SK-N-SH treated with all-trans-retinoic acid at 6 μM for 48 hours (cell line): ENCODE results near the gene PRTFDC1.
A peak's percentile ranks its signal among the peaks of the same experiment; 100 is the strongest.

Experiments used
- ATAC-seq: fragments of 200-7000 bp; cut with Tn5 transposase; 3 replicates; pipeline ENCODE4 v1.9.1; 2020; ENCODE audit warnings: mild to moderate bottlenecking, moderate library complexity
- ARNTL ChIP-seq: fragments of 450-650 bp; formaldehyde crosslinking; IDR thresholded peaks from 2 replicates; pipeline ENCODE4 v1.5.0; 2020; ENCODE audit warnings: low read depth, mild to moderate bottlenecking, moderate library complexity, borderline replicate concordance
- BACH2 ChIP-seq: fragments of 250-450 bp; sonication (Bioruptor Pico); IDR thresholded peaks from 2 replicates; pipeline ENCODE4 v1.9.0; 2021; ENCODE audit warnings: mild to moderate bottlenecking, borderline replicate concordance
- CSDC2 ChIP-seq: fragments of 250-450 bp; sonication (Bioruptor Pico); IDR thresholded peaks from 2 replicates; pipeline ENCODE4 v1.5.0; 2020; ENCODE audit warnings: mild to moderate bottlenecking, moderate library complexity
- ESRRG ChIP-seq: fragments of 250-450 bp; sonication (Bioruptor Pico); IDR thresholded peaks from 2 replicates; pipeline ENCODE4 v1.6.1; 2021; ENCODE audit warnings: mild to moderate bottlenecking
- GLIS3 ChIP-seq: fragments of 250-450 bp; sonication (Bioruptor Pico); IDR thresholded peaks from 2 replicates; pipeline ENCODE4 v1.5.0; 2020; ENCODE audit warnings: mild to moderate bottlenecking, moderate library complexity
- ISL1 ChIP-seq: fragments of 250-450 bp; sonication (Bioruptor Pico); IDR thresholded peaks from 2 replicates; pipeline ENCODE4 v2.1.2; 2022; ENCODE audit warnings: mild to moderate bottlenecking, moderate library complexity
- OSR1 ChIP-seq: fragments of 250-450 bp; sonication (Bioruptor Pico); IDR thresholded peaks from 2 replicates; pipeline ENCODE4 v1.8.0; 2022; ENCODE audit warnings: moderate library complexity, mild to moderate bottlenecking, inconsistent platforms
- PPARA ChIP-seq: fragments of 250-450 bp; sonication (Bioruptor Pico); IDR thresholded peaks from 2 replicates; pipeline ENCODE4 v1.5.0; 2020; ENCODE audit warnings: mild to moderate bottlenecking, borderline replicate concordance
- RARB ChIP-seq: fragments of 250-450 bp; sonication (Bioruptor Pico); IDR thresholded peaks from 2 replicates; pipeline ENCODE4 v1.8.0; 2021; ENCODE audit warnings: mild to moderate bottlenecking, moderate library complexity
- SNAI2 ChIP-seq: fragments of 250-450 bp; sonication (Bioruptor Pico); IDR thresholded peaks from 2 replicates; pipeline ENCODE4 v1.5.0; 2020; ENCODE audit warnings: mild to moderate bottlenecking, moderate library complexity
- TCF4 ChIP-seq: fragments of 250-450 bp; sonication (Bioruptor Pico); IDR thresholded peaks from 2 replicates; pipeline ENCODE4 v1.8.0; 2021; ENCODE audit warnings: mild to moderate bottlenecking, moderate library complexity, borderline replicate concordance
- TOX ChIP-seq: fragments of 250-450 bp; sonication (Bioruptor Pico); IDR thresholded peaks from 2 replicates; pipeline ENCODE4 v1.8.0; 2021; ENCODE audit warnings: mild to moderate bottlenecking, moderate library complexity, borderline replicate concordance
- ZC3H10 ChIP-seq: fragments of 250-450 bp; sonication (Bioruptor Pico); IDR thresholded peaks from 2 replicates; pipeline ENCODE4 v1.5.1; 2021; ENCODE audit warnings: mild to moderate bottlenecking, moderate library complexity
- ZFP3 ChIP-seq: fragments of 250-450 bp; sonication (Bioruptor Pico); IDR thresholded peaks from 2 replicates; pipeline ENCODE4 v1.5.0; 2020; ENCODE audit warnings: mild to moderate bottlenecking, moderate library complexity
- ZFP30 ChIP-seq: fragments of 450-650 bp; formaldehyde crosslinking; IDR thresholded peaks from 2 replicates; pipeline ENCODE4 v1.5.0; 2022; ENCODE audit warnings: mild to moderate bottlenecking, moderate library complexity
- ZNF565 ChIP-seq: fragments of 450-650 bp; formaldehyde crosslinking; conservative IDR thresholded peaks from 2 replicates; pipeline ENCODE4 v1.5.0; 2020; ENCODE audit warnings: low read depth, mild to moderate bottlenecking, moderate library complexity
- ZNF70 ChIP-seq: fragments of 450-650 bp; formaldehyde crosslinking; IDR thresholded peaks from 2 replicates; pipeline ENCODE4 v1.5.0; 2020; ENCODE audit warnings: mild to moderate bottlenecking, moderate library complexity
- ZNF8 ChIP-seq: fragments of 450-650 bp; formaldehyde crosslinking; IDR thresholded peaks from 2 replicates; pipeline ENCODE4 v1.5.0; 2020; ENCODE audit warnings: mild to moderate bottlenecking, moderate library complexity
- TF ChIP-seq, protein P1 (sequence below): fragments of 250-450 bp; sonication (Bioruptor Pico); IDR thresholded peaks from 2 replicates; pipeline ENCODE4 v1.5.1; 2021; ENCODE audit warnings: mild to moderate bottlenecking, moderate library complexity
- TF ChIP-seq, protein P2 (sequence below): fragments of 250-450 bp; sonication (Bioruptor Pico); IDR thresholded peaks from 2 replicates; pipeline ENCODE4 v1.5.1; 2020; ENCODE audit warnings: low read depth, mild to moderate bottlenecking, moderate library complexity
- TF ChIP-seq, protein P3 (sequence below): fragments of 250-450 bp; sonication (Bioruptor Pico); IDR thresholded peaks from 2 replicates; pipeline ENCODE4 v1.8.0; 2021; ENCODE audit warnings: low read depth, mild to moderate bottlenecking, moderate library complexity, borderline replicate concordance
- TF ChIP-seq, protein P4 (sequence below): fragments of 250-450 bp; sonication (Bioruptor Pico); IDR thresholded peaks from 2 replicates; pipeline ENCODE4 v1.5.0; 2020; ENCODE audit warnings: mild to moderate bottlenecking, moderate library complexity

PRTFDC1 gene

DNA sequence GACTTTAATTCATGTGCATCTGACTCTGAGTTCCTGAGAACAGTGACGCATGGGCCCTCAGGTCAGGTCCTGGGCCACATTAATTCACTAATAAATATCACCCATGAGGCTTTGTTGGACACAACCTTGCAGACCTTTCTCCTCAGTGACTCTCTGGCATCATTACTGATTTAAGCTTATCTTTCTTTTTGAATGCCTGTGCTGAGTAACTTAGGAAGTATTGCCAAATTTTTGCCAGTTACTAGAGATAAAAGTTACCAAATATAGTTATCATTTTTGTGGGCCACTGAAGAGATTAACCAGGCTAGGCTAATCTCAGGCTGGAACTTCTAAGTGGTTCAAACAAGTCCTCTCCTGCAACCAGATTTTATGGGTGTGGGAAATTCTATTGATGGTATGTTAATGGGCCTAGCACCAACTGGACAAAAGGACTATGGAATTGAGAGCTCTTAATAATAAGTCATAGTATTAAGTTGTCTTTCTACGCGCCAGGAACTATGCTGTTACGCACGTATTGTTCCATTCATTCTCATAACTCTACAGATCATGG is 28.8 kb upstream of the PRTFDC1 start:
- no peak for ATAC-seq
- TF ChIP-seq ESRRG (no peak), ZNF8 (CRISPR knock-in tag) (no peak), ISL1 (CRISPR knock-in tag) (peak; percentile 87), CSDC2 (CRISPR knock-in tag) (peak; percentile 45; the same call in 1 of the 2 replicates), ZNF70 (no peak), ZFP30 (no peak), TCF4 (no peak), TOX (no peak), ZC3H10 (CRISPR knock-in tag) (no peak)

DNA sequence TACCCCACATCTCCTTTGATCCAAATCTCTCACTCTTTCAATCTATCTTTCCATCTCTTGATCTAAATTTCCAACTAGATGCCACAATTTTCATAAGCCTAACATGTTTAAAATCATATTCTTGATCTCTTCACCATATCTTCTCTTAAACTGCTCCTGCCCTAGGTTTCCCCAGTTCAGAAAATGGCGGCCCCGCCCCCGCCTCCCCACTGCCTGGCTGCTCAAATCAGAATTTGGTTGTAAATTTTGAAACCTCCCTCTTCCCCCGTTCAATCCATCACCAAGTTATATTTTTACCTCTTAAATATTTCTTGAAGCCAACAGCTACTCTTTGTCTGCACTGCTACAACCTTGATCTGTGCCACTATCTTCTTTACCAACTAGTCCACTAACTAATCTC is 27.3 kb upstream of the PRTFDC1 start:
- no peak for ATAC-seq
- TF ChIP-seq ISL1 (CRISPR knock-in tag) (no peak), ZFP3 (CRISPR knock-in tag) (no peak), CSDC2 (CRISPR knock-in tag) (no peak), TCF4 (no peak), BACH2 (CRISPR knock-in tag) (no peak), PPARA (CRISPR knock-in tag) (no peak), TOX (no peak), GLIS3 (CRISPR knock-in tag) (no peak), ZFP30 (no peak), SNAI2 (CRISPR knock-in tag) (no peak), ZC3H10 (CRISPR knock-in tag) (no peak), RARB (CRISPR knock-in tag) (no peak)

DNA sequence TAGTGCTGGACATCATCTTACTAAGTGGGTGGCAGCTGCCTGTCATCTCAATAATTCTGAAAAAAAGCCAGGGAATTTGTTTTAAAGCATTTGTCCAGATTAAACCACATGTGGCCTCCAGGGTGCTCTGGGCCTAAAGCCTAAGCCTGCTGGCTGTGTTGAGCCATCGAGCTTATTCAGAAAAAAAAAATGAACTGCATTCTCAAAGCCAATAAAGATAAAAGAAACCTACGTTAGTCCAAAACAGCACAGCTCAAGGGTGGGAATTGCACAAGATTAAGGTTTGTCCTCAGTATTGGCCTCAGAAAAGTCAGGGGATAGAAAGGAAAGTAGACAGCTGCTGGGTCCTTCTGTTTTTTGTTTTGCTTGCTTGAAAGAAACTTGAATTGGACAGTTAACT is 22.6 kb upstream of the PRTFDC1 start:
- TF ChIP-seq, protein P1, sequence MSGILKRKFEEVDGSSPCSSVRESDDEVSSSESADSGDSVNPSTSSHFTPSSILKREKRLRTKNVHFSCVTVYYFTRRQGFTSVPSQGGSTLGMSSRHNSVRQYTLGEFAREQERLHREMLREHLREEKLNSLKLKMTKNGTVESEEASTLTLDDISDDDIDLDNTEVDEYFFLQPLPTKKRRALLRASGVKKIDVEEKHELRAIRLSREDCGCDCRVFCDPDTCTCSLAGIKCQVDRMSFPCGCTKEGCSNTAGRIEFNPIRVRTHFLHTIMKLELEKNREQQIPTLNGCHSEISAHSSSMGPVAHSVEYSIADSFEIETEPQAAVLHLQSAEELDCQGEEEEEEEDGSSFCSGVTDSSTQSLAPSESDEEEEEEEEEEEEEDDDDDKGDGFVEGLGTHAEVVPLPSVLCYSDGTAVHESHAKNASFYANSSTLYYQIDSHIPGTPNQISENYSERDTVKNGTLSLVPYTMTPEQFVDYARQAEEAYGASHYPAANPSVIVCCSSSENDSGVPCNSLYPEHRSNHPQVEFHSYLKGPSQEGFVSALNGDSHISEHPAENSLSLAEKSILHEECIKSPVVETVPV = no peak
- TF ChIP-seq PPARA (CRISPR knock-in tag) = no peak
- TF ChIP-seq GLIS3 (CRISPR knock-in tag) = no peak
- TF ChIP-seq ISL1 (CRISPR knock-in tag) = peak; percentile 68
- no peak for TF ChIP-seq CSDC2 (CRISPR knock-in tag)
- TF ChIP-seq RARB (CRISPR knock-in tag) = no peak
- TF ChIP-seq ESRRG = no peak
- TF ChIP-seq ZNF8 (CRISPR knock-in tag) = no peak
- TF ChIP-seq, all 23 proteins: peak for 1
- peak; percentile 51 for ATAC-seq

DNA sequence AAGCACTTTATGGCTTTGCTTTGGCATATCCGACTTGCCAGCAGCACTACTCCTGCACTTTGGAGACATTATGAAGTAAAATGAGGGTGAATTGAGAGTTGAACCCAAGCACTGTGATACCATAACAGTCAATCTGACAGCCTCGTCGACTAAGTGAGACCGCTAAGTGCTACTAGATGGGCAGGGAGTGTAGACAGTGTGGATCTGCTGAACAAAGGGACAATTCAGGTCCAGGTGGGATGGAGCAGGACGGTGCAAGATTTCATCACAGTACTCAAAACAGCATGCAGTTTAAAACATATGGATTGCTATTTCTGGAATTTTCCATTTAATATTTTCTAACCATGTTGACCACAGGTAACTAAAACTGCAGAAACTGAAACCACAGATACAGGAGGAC is 20.8 kb upstream of the PRTFDC1 start:
- no peak for ATAC-seq

DNA sequence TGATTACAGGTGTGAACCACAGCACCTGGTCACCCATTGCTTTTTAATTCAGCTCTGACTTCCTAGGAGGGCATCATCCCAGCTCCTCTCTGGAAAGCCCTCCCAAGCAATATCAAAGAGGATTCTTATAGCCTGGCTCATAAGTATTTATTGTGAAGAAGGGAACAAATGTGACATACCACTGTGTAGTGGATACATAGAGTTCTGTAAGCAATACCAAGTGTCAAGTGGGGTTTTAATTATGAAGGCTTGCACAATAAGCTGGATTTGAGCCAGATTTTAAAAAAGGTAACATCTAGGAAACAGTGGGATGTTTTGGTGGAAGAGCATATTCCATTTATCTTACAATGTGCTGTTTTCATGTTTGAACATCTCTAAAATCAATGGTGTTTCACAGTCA is 19.0 kb upstream of the PRTFDC1 start:
- no peak for ATAC-seq
- no peak for TF ChIP-seq ZNF8 (CRISPR knock-in tag)
- no peak for TF ChIP-seq ZFP30
- TF ChIP-seq ZNF70 = no peak
- TF ChIP-seq, protein P2, sequence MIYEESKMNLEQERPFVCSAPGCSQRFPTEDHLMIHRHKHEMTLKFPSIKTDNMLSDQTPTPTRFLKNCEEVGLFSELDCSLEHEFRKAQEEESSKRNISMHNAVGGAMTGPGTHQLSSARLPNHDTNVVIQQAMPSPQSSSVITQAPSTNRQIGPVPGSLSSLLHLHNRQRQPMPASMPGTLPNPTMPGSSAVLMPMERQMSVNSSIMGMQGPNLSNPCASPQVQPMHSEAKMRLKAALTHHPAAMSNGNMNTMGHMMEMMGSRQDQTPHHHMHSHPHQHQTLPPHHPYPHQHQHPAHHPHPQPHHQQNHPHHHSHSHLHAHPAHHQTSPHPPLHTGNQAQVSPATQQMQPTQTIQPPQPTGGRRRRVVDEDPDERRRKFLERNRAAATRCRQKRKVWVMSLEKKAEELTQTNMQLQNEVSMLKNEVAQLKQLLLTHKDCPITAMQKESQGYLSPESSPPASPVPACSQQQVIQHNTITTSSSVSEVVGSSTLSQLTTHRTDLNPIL (CRISPR knock-in tag) = no peak
- TF ChIP-seq TOX = no peak
- no peak for TF ChIP-seq ESRRG
- TF ChIP-seq SNAI2 (CRISPR knock-in tag) = no peak
- TF ChIP-seq OSR1 = no peak
- TF ChIP-seq ZFP3 (CRISPR knock-in tag) = no peak
- no peak for TF ChIP-seq BACH2 (CRISPR knock-in tag)
- TF ChIP-seq RARB (CRISPR knock-in tag) = no peak
- TF ChIP-seq, protein P3, sequence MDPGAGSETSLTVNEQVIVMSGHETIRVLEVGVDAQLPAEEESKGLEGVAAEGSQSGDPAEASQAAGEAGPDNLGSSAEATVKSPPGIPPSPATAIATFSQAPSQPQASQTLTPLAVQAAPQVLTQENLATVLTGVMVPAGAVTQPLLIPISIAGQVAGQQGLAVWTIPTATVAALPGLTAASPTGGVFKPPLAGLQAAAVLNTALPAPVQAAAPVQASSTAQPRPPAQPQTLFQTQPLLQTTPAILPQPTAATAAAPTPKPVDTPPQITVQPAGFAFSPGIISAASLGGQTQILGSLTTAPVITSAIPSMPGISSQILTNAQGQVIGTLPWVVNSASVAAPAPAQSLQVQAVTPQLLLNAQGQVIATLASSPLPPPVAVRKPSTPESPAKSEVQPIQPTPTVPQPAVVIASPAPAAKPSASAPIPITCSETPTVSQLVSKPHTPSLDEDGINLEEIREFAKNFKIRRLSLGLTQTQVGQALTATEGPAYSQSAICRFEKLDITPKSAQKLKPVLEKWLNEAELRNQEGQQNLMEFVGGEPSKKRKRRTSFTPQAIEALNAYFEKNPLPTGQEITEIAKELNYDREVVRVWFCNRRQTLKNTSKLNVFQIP = no peak
- TF ChIP-seq ZC3H10 (CRISPR knock-in tag) = no peak
- TF ChIP-seq, protein P1 = no peak
- TF ChIP-seq, protein P4, sequence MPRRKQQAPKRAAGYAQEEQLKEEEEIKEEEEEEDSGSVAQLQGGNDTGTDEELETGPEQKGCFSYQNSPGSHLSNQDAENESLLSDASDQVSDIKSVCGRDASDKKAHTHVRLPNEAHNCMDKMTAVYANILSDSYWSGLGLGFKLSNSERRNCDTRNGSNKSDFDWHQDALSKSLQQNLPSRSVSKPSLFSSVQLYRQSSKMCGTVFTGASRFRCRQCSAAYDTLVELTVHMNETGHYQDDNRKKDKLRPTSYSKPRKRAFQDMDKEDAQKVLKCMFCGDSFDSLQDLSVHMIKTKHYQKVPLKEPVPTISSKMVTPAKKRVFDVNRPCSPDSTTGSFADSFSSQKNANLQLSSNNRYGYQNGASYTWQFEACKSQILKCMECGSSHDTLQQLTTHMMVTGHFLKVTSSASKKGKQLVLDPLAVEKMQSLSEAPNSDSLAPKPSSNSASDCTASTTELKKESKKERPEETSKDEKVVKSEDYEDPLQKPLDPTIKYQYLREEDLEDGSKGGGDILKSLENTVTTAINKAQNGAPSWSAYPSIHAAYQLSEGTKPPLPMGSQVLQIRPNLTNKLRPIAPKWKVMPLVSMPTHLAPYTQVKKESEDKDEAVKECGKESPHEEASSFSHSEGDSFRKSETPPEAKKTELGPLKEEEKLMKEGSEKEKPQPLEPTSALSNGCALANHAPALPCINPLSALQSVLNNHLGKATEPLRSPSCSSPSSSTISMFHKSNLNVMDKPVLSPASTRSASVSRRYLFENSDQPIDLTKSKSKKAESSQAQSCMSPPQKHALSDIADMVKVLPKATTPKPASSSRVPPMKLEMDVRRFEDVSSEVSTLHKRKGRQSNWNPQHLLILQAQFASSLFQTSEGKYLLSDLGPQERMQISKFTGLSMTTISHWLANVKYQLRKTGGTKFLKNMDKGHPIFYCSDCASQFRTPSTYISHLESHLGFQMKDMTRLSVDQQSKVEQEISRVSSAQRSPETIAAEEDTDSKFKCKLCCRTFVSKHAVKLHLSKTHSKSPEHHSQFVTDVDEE = no peak
- TF ChIP-seq CSDC2 (CRISPR knock-in tag) = no peak
- no peak for TF ChIP-seq ARNTL (CRISPR knock-in tag)

More for the DNA sequence above, 20.8 kb upstream of the PRTFDC1 start:
- TF ChIP-seq ZFP30 (no peak), PPARA (CRISPR knock-in tag) (no peak), ZNF565 (CRISPR knock-in tag) (no peak), ZFP3 (CRISPR knock-in tag) (no peak), OSR1 (no peak)
- TF ChIP-seq, protein P2 (CRISPR knock-in tag) = no peak
- TF ChIP-seq, all 23 proteins: peak for 0
